ENCODE measurements around the gene ZBTB7A. TPM values are rescaled to one million over a fixed set of nuclear protein-coding genes. Genes with fewer than 3 reads are reported as not detected.
A peak's percentile ranks its signal among the peaks of the same experiment; 100 is the strongest.
"Not testable (repeated sequence)": the region's sequence is repeated elsewhere in the genome, so short reads cannot be mapped to it uniquely, and the experiment has no call there.

The ZBTB7A gene
- total RNA-seq, 1 experiment from 2014 or later = 8.6 TPM

DNA sequence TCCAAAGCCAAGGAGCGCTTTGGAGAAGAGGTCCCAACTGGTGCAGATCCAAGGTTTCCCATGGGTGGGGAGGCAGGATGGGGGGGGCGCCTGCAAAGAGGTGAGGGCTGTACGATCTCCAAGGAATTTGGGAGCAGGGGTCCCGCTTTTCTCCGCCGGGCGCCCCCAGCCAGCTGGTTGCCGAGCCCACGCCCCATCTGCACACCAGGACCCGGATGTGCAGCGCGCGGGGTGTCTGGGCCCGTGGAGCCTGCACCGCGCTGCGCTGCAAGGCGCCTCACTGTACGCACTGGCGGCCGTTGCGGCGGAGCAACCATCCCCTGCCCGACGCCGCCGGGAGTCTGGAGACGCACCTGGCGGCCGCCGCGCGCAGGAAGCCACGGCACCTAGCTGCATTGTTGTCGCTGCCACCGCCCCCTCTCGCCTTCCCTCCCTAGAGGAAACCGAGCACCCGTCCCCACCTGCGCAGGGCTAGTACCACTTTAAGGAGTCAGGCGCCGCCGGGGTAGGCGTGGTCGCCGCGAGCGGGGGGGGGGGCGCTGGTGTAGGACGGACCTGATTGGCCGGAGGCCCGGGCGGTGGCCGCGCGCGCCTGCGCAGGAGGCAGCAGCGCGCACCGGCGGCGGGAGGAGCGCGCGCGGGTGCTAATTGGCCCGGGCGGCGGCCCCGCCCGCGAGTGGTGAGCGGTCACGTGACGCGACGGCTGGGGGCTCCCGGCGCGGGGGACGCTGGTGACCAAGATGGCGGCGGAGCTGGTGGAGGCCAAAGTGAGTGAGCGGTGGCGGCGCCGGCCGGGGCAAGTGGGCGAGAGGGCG, 59.5 kb downstream of the ZBTB7A start, which contains the start of gene PIAS4:
PIAS4 (plus strand) TSS at position 716 of the 815 bp plus-strand sequence; CDS start at position 741, 25 bp downstream.
- Histone ChIP-seq H3K4me3 (peak within 1 kb of the TSS; percentile 86), H3K27ac (peak within 1 kb of the TSS; percentile 45), H3K4me1 (peaks cover 23% of the 10 kb centered on the region), H3K27me3 (no peaks in the 10 kb centered on the region), H3K36me3 (0 out of 2 replicates have a peak, but pooled peaks cover 2% of the 10 kb centered on the region), H3K9me3 (replicated peaks) (no peaks in the 10 kb centered on the region)
- DNase-seq = peak; percentile 92 to 95

DNA sequence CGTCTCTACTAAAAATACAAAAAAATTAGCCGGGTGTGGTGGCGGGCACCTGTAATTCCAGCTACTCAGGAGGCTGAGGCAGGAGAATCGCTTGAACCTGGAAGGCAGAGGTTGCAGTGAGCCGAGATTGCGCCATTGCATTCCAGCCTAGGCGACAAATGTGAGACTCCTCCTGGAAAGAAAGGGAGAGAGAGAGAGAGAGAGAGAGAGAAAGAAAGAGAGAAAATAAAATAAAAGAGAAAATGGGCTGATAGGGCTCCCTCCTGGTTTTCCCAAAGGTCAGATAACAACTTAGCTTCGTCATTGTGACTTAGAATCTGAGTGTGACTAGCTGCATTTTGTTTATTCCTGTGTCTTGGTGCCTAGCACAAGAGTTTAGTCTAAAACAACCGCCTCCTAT, 61.3 kb downstream of the ZBTB7A start:
- not testable (repeated sequence) for H3K27me3 ChIP-seq; DNase-seq; H3K27ac ChIP-seq; H3K9me3 ChIP-seq (replicated peaks); H3K4me3 ChIP-seq; H3K36me3 ChIP-seq
- peaks cover 19% of the 10 kb centered on the region for H3K4me1 ChIP-seq

DNA sequence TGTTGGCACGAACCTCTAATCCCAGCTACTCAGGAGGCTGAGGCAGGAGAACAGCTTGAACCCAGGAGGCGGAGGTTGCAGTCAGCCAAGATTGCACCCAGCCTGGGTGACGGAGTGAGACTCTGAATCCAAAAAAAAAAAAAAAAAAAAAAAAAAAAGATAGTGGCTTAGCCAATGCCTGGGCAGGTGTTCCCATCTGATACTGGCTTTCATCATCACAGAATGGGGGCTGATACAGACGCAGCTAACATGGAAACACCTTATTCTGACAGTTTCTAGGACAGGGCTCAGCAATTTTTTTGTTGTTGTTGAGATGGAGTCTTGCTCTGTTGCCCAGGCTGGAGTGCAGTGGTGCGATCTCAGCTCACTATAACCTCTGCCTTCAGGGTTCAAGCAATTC, 65.9 kb downstream of the ZBTB7A start:
- not testable (repeated sequence) for H3K9me3 ChIP-seq (replicated peaks); H3K27me3 ChIP-seq; H3K36me3 ChIP-seq; H3K27ac ChIP-seq; H3K4me3 ChIP-seq; DNase-seq; H3K4me1 ChIP-seq

- H3K4me1 ChIP-seq; H3K27ac ChIP-seq; H3K4me3 ChIP-seq; H3K27me3 ChIP-seq; H3K36me3 ChIP-seq; DNase-seq; H3K9me3 ChIP-seq (replicated peaks): not testable (repeated sequence)
Measured at GRCh38 chr19:3998667-3999412, 67.9 kb downstream of the ZBTB7A start.

DNA sequence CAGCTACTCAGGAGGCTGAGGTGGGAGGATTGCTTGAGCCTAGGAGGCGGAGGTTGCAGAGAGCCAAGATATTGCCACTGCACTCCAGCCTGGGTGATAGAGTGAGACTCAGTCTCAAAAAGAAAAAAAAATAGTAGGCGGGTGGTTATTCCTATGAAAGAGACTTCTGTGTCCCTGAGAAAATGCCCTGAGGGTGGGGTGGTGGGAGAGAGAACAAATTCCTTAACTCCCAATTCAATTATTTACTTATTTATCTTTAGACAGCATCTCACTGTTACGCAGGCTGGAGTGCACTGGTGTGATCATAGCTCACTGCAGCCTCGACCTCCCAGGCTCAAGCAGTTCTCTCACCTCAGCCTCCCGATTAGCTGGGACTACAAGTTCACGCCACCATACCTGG, 71.1 kb downstream of the ZBTB7A start:
- H3K4me3 ChIP-seq = no peak overlapping the region
- no peaks in the 10 kb centered on the region for H3K27me3 ChIP-seq
- H3K4me1 ChIP-seq = no peaks in the 10 kb centered on the region
- peak in 1 of 2 experiments; percentile 42 for DNase-seq
- H3K9me3 ChIP-seq (replicated peaks) = no peaks in the 10 kb centered on the region
- H3K27ac ChIP-seq = no peak overlapping the region
- H3K36me3 ChIP-seq = no peaks in the 10 kb centered on the region

Other genes with a start within 250 kb of the ZBTB7A start
- gene ZFR2, start 197.9 kb downstream of the ZBTB7A start, total RNA-seq (2014; rRNA removed; shearing (Covaris generic)) = not detected in 2 replicates
- gene ATCAY, start 186.2 kb downstream of the ZBTB7A start, total RNA-seq (2014; rRNA removed; shearing (Covaris generic)) = not detected in 2 replicates
- gene NMRK2, start 133.8 kb downstream of the ZBTB7A start, total RNA-seq (2014; rRNA removed; shearing (Covaris generic)) = 0.79 and 1.1 TPM in 2 replicates
- gene DAPK3, start 95.8 kb downstream of the ZBTB7A start, total RNA-seq (2014; rRNA removed; shearing (Covaris generic)) = 39.1 and 41.9 TPM in 2 replicates
- 1,658 and 1,674 TPM in 2 replicates for gene EEF2, start 81.4 kb downstream of the ZBTB7A start, total RNA-seq (2014; rRNA removed; shearing (Covaris generic))
- gene PIAS4, start 59.2 kb downstream of the ZBTB7A start, total RNA-seq (2014; rRNA removed; shearing (Covaris generic)) = 32.8 and 35.1 TPM in 2 replicates
- gene MAP2K2, start 57.2 kb upstream of the ZBTB7A start, total RNA-seq (2014; rRNA removed; shearing (Covaris generic)) = 118 and 122 TPM in 2 replicates
- gene CREB3L3, start 86.7 kb upstream of the ZBTB7A start, total RNA-seq (2014; rRNA removed; shearing (Covaris generic)) = not detected in 2 replicates
- 11.3 and 14.0 TPM in 2 replicates for gene SIRT6, start 115.7 kb upstream of the ZBTB7A start, total RNA-seq (2014; rRNA removed; shearing (Covaris generic))
- 0.05 and 0.45 TPM in 2 replicates for gene ANKRD24, start 115.8 kb upstream of the ZBTB7A start, total RNA-seq (2014; rRNA removed; shearing (Covaris generic))
- gene EBI3, start 162.6 kb upstream of the ZBTB7A start, total RNA-seq (2014; rRNA removed; shearing (Covaris generic)) = not detected in 2 replicates
- gene YJU2, start 180.2 kb upstream of the ZBTB7A start, total RNA-seq (2014; rRNA removed; shearing (Covaris generic)) = 14.5 and 14.7 TPM in 2 replicates
- gene SHD, start 212.4 kb upstream of the ZBTB7A start, total RNA-seq (2014; rRNA removed; shearing (Covaris generic)) = 97.9 and 101 TPM in 2 replicates
- 0.30 and 1.5 TPM in 2 replicates for gene TMIGD2, start 235.5 kb upstream of the ZBTB7A start, total RNA-seq (2014; rRNA removed; shearing (Covaris generic))
- 23.5 and 24.7 TPM in 2 replicates for gene FSD1, start 237.7 kb upstream of the ZBTB7A start, total RNA-seq (2014; rRNA removed; shearing (Covaris generic))

Measured in SJCRH30 (cell line).